Liver (tissue), 3 donors: ENCODE data around the gene PPP1R2.

Experiments
- ATF3 ChIP-seq: IDR thresholded peaks from 2 replicates; pipeline ENCODE4 v1.6.1; 2016; ENCODE audit warnings: antibody characterized with exemption
- CTCF ChIP-seq: fragments of 150-350 bp; IDR thresholded peaks from 2 replicates; pipeline ENCODE4 v1.5.1; 2017; ENCODE audit warnings: improper control_type of control experiment, low read depth, low read length; ENCODE audit not compliant: missing input control
- FOXA1 ChIP-seq: IDR thresholded peaks from 2 replicates; pipeline ENCODE4 v1.6.1; 2016; ENCODE audit warnings: antibody characterized with exemption
- GABPA ChIP-seq, 2 donors: IDR thresholded peaks in 1 of 2; conservative IDR thresholded peaks in 1 of 2; 2 replicates each; pipeline ENCODE4 v1.6.1; 2016; ENCODE audit warnings: antibody characterized with exemption in 2 of 2, mild to moderate bottlenecking in 1 of 2, moderate library complexity in 1 of 2
- JUND ChIP-seq, 2 donors: IDR thresholded peaks; 2 replicates each; pipeline ENCODE4 v1.6.1; 2016; ENCODE audit warnings: antibody characterized with exemption in 2 of 2
- MAX ChIP-seq: IDR thresholded peaks from 2 replicates; pipeline ENCODE4 v1.6.1; 2016; ENCODE audit warnings: antibody characterized with exemption
- NR2F2 ChIP-seq: IDR thresholded peaks from 2 replicates; pipeline ENCODE4 v1.6.1; 2016; ENCODE audit warnings: antibody characterized with exemption
- RAD21 ChIP-seq, 2 donors: IDR thresholded peaks; 2 replicates each; pipeline ENCODE4 v1.6.1; 2016; ENCODE audit warnings: antibody characterized with exemption in 2 of 2, mild to moderate bottlenecking in 2 of 2
- REST ChIP-seq: IDR thresholded peaks from 2 replicates; pipeline ENCODE4 v1.6.1; 2016; ENCODE audit warnings: antibody characterized with exemption, mild to moderate bottlenecking
- SP1 ChIP-seq: IDR thresholded peaks from 2 replicates; pipeline ENCODE4 v1.6.1; 2018; ENCODE audit warnings: antibody characterized with exemption, mild to moderate bottlenecking
- TAF1 ChIP-seq: conservative IDR thresholded peaks from 2 replicates; pipeline ENCODE4 v1.6.1; 2016; ENCODE audit warnings: antibody characterized with exemption, mild to moderate bottlenecking
- YY1 ChIP-seq: IDR thresholded peaks from 2 replicates; pipeline ENCODE4 v1.6.1; 2016; ENCODE audit warnings: antibody characterized with exemption, mild to moderate bottlenecking
- ZBTB33 ChIP-seq: IDR thresholded peaks from 2 replicates; pipeline ENCODE4 v1.6.1; 2016; ENCODE audit warnings: antibody characterized with exemption
- donor health status: healthy.
- donor health status: healthy.

DNA sequence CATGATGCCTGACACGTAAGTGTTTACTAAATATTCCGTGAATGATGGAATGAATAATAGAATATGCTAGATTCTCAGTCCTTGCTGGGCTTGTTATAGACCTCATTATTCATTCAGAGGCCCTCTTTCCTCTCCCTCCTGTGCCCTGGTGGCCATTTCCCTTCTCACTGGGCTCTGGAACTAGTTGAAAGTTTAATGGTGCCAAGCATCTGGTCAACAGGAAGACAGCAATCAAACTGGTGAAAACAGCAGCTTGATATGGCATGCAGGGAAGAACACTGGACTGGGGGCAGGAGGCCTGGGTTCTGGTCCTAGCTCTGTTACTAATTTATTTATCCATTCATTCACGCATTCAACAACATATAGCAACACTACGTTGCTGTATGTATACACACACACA, 44.3 kb upstream of the PPP1R2 start:
- TF ChIP-seq CTCF (no peak), MAX (no peak), SP1 (no peak), TAF1 (no peak), JUND (IDR thresholded peaks at IDR 0.05) (no peak), ATF3 (no peak), FOXA1 (no peak), YY1 (no peak), REST (no peak), GABPA (IDR thresholded peaks at IDR 0.05 in 1 of 2, conservative IDR thresholded peaks at IDR 0.05 in 1 of 2) (no peak), RAD21 (IDR thresholded peaks at IDR 0.05) (no peak), NR2F2 (no peak), ZBTB33 (no peak)
